Smooth muscle cell (in vitro differentiated cells): ENCODE measurements around the gene RNF149. TPM values are rescaled to one million over a fixed set of nuclear protein-coding genes. Genes with fewer than 3 reads are reported as not detected.
A peak's percentile ranks its signal among the peaks of the same experiment; 100 is the strongest.

Experiments
- DNase-seq: peaks from one replicate; lab custom pipeline; 2025; ENCODE audit not compliant: unreplicated experiment; lab: John Stamatoyannopoulos, UW
- H2AFZ ChIP-seq: fragments of 200-600 bp; sonication (generic); 2 replicates; pipeline ENCODE4 v1.6.0; 2016; ENCODE audit warnings: antibody characterized with exemption, low read depth, mild to moderate bottlenecking
- H3F3A ChIP-seq: fragments of 200-600 bp; sonication (generic); 2 replicates; pipeline ENCODE4 v1.6.0; 2017; ENCODE audit warnings: antibody characterized with exemption, low read depth
- H3K27ac ChIP-seq: fragments of 200-600 bp; sonication (generic); 2 replicates; pipeline ENCODE4 v1.5.1; 2016; ENCODE audit warnings: low read depth, mild to moderate bottlenecking
- H3K27me3 ChIP-seq: fragments of 200-600 bp; sonication (generic); 2 replicates; pipeline ENCODE4 v1.6.1; 2016; ENCODE audit warnings: low read depth, mild to moderate bottlenecking
- H3K36me3 ChIP-seq: fragments of 200-600 bp; sonication (generic); 2 replicates; pipeline ENCODE4 v1.5.1; 2016; ENCODE audit warnings: low read depth
- H3K4me1 ChIP-seq: fragments of 200-600 bp; sonication (generic); 2 replicates; pipeline ENCODE4 v1.5.1; 2016; ENCODE audit warnings: low read depth
- H3K4me2 ChIP-seq: fragments of 200-600 bp; sonication (generic); 2 replicates; pipeline ENCODE4 v1.6.0; 2016; ENCODE audit warnings: mild to moderate bottlenecking
- H3K4me3 ChIP-seq: fragments of 200-600 bp; sonication (generic); 2 replicates; pipeline ENCODE4 v1.5.1; 2016; ENCODE audit warnings: mild to moderate bottlenecking
- H3K79me2 ChIP-seq: fragments of 200-600 bp; sonication (generic); 2 replicates; pipeline ENCODE4 v1.6.0; 2016; ENCODE audit warnings: low read depth, mild to moderate bottlenecking
- H3K9ac ChIP-seq: fragments of 200-600 bp; sonication (generic); 2 replicates; pipeline ENCODE4 v1.6.0; 2016; ENCODE audit warnings: low read depth
- H3K9me3 ChIP-seq: fragments of 200-600 bp; sonication (generic); replicated peaks from 2 replicates; pipeline ENCODE4 v1.5.1; 2016; ENCODE audit warnings: low read depth
- H4K20me1 ChIP-seq: fragments of 200-600 bp; sonication (generic); 2 replicates; pipeline ENCODE4 v1.6.0; 2016; ENCODE audit warnings: low read depth
- CTCF ChIP-seq: fragments of 200-600 bp; sonication (generic); IDR thresholded peaks from 2 replicates; pipeline ENCODE4 v1.5.1; 2017; ENCODE audit warnings: borderline replicate concordance, mild to moderate bottlenecking, antibody characterized with exemption; ENCODE audit not compliant: insufficient read depth, poor library complexity, severe bottlenecking
- WGBS: methylation state at CpG from one replicate; pipeline ENCODE4 v1.1.7; 2016; ENCODE audit warnings: low lambda C conversion rate; 5-methylcytosine and 5-hydroxymethylcytosine counted together
- polyA plus RNA-seq: library from polyadenylated mRNA; unstranded; fragments of >200 nt; fragmentation: Nextera tagmentation; extraction: Ambion mirVana; gene quantifications from 2 replicates; pipeline ENCODE4 v1.2.1, GENCODE V29; 2016
- total RNA-seq: library from RNA; depleted of rRNA; stranded (reverse); fragments of >200 nt; gene quantifications from 2 replicates; pipeline ENCODE4 v1.2.3, GENCODE V29; 2014

The RNF149 gene
- total and polyA plus RNA-seq, 2 experiments from 2014 or later = 42.6 to 59.2 TPM

- 93% methylated on average over 7 of the region's 7 CpGs for WGBS
- Histone ChIP-seq H3K79me2 (no peaks in the 10 kb centered on the region), H3K9ac (no peak overlapping the region), H4K20me1 (no peaks in the 10 kb centered on the region), H3K4me2 (no peak overlapping the region), H3K27me3 (no peaks in the 10 kb centered on the region), H3K4me1 (no peaks in the 10 kb centered on the region), H2AFZ (no peak overlapping the region), H3K9me3 (no peaks in the 10 kb centered on the region), H3K27ac (no peak overlapping the region), H3F3A (no peaks in the 10 kb centered on the region), H3K36me3 (no peaks in the 10 kb centered on the region), H3K4me3 (no peak overlapping the region)
- no peak for TF ChIP-seq CTCF
- no peak for DNase-seq
These were observed 42.7 kb upstream of the RNF149 start for GRCh38 chr2:101351207-101351606.

GRCh38 chr2:101349893-101350662, 41.6 kb upstream of the RNF149 start:
- 77% methylated on average over 7 of the region's 7 CpGs for WGBS
- Histone ChIP-seq H3K9ac (no peak overlapping the region), H3K79me2 (no peaks in the 10 kb centered on the region), H3K4me1 (no peaks in the 10 kb centered on the region), H3K4me2 (no peak overlapping the region), H4K20me1 (no peaks in the 10 kb centered on the region), H3K4me3 (no peak overlapping the region), H3K27me3 (no peaks in the 10 kb centered on the region), H2AFZ (no peak overlapping the region), H3K36me3 (no peaks in the 10 kb centered on the region), H3K27ac (no peak overlapping the region), H3F3A (no peaks in the 10 kb centered on the region), H3K9me3 (no peaks in the 10 kb centered on the region)
- no peak for DNase-seq
- peak; percentile 40 for TF ChIP-seq CTCF

- no peaks in the 10 kb centered on the region for H4K20me1 ChIP-seq
- no peaks in the 10 kb centered on the region for H3K79me2 ChIP-seq
- H3K27ac ChIP-seq = no peak overlapping the region
- no peak overlapping the region for H3K4me2 ChIP-seq
- no peak overlapping the region for H2AFZ ChIP-seq
- no peaks in the 10 kb centered on the region for H3K4me1 ChIP-seq
- no peaks in the 10 kb centered on the region for H3K27me3 ChIP-seq
- H3K36me3 ChIP-seq = no peaks in the 10 kb centered on the region
- TF ChIP-seq CTCF = no peak
- no peaks in the 10 kb centered on the region for H3F3A ChIP-seq
- H3K9ac ChIP-seq = no peak overlapping the region
- H3K4me3 ChIP-seq = no peak overlapping the region
- H3K9me3 ChIP-seq = no peaks in the 10 kb centered on the region
- DNase-seq = no peak
- WGBS = 59% methylated on average over 1 of the region's 1 CpG
These were observed 40.4 kb upstream of the RNF149 start for GRCh38 chr2:101348883-101349282.

GRCh38 chr2:101346909-101347308, 38.4 kb upstream of the RNF149 start:
- WGBS = 100% methylated on average over 3 of the region's 3 CpGs
- H3K9ac ChIP-seq = no peak overlapping the region
- no peak for TF ChIP-seq CTCF

More at GRCh38 chr2:101346909-101347308, 38.4 kb upstream of the RNF149 start:
- Histone ChIP-seq H3K27ac (no peak overlapping the region), H3F3A (no peaks in the 10 kb centered on the region), H3K79me2 (no peaks in the 10 kb centered on the region), H3K4me3 (no peak overlapping the region), H3K36me3 (no peaks in the 10 kb centered on the region), H4K20me1 (no peaks in the 10 kb centered on the region), H3K9me3 (no peaks in the 10 kb centered on the region), H3K4me2 (no peak overlapping the region), H3K4me1 (no peaks in the 10 kb centered on the region), H2AFZ (no peak overlapping the region), H3K27me3 (no peaks in the 10 kb centered on the region)
- DNase-seq = no peak
